ENCODE data around the gene GRM3.

Gene GRM3

GRCh38 chr7:86784765-86785164, 141.1 kb downstream of the GRM3 start:
- DNase-seq (ENCODE audit: low read depth in 1 of 2, low spot score in 1 of 2), result no peak

GRCh38 chr7:86785641-86786040, 141.9 kb downstream of the GRM3 start:
- no peak for DNase-seq (ENCODE audit: low read depth in 1 of 2, low spot score in 1 of 2)

- no peak for DNase-seq (ENCODE audit: low read depth in 1 of 2, low spot score in 1 of 2)
These were observed 142.7 kb downstream of the GRM3 start for GRCh38 chr7:86786376-86786775.

- no peak for DNase-seq (ENCODE audit: low read depth in 1 of 2, low spot score in 1 of 2)
These were observed 145.2 kb downstream of the GRM3 start for GRCh38 chr7:86788948-86789347.

- no peak for DNase-seq (ENCODE audit: low read depth in 1 of 2, low spot score in 1 of 2)
These were observed 146.7 kb downstream of the GRM3 start for GRCh38 chr7:86790383-86790782.

GRCh38 chr7:86792260-86792659, 148.6 kb downstream of the GRM3 start:
- DNase-seq (ENCODE audit: low read depth in 1 of 2, low spot score in 1 of 2), result no peak

- DNase-seq (ENCODE audit: low read depth in 1 of 2, low spot score in 1 of 2), result no peak
These were observed 149.4 kb downstream of the GRM3 start for GRCh38 chr7:86793136-86793535.

GRCh38 chr7:86814661-86815379, 171.1 kb downstream of the GRM3 start:
- DNase-seq (ENCODE audit: low read depth in 1 of 2, low spot score in 1 of 2), result no peak

- no peak for DNase-seq (ENCODE audit: low read depth in 1 of 2, low spot score in 1 of 2)
These were observed 171.8 kb downstream of the GRM3 start for GRCh38 chr7:86815556-86815955.

- DNase-seq (ENCODE audit: low read depth in 1 of 2, low spot score in 1 of 2), result no peak
These were observed 175.2 kb downstream of the GRM3 start for GRCh38 chr7:86818903-86819302.

- no peak for DNase-seq (ENCODE audit: low read depth in 1 of 2, low spot score in 1 of 2)
These were observed 180.1 kb downstream of the GRM3 start for GRCh38 chr7:86823769-86824168.

GRCh38 chr7:86825264-86825663, 181.6 kb downstream of the GRM3 start:
- no peak for DNase-seq (ENCODE audit: low read depth in 1 of 2, low spot score in 1 of 2)

GRCh38 chr7:86826948-86827347, 183.2 kb downstream of the GRM3 start:
- no peak for DNase-seq (ENCODE audit: low read depth in 1 of 2, low spot score in 1 of 2)

- no peak for DNase-seq (ENCODE audit: low read depth in 1 of 2, low spot score in 1 of 2)
These were observed 189.7 kb downstream of the GRM3 start for GRCh38 chr7:86833360-86833759.

GRCh38 chr7:86837235-86837634, 193.5 kb downstream of the GRM3 start:
- DNase-seq (ENCODE audit: low read depth in 1 of 2, low spot score in 1 of 2), result no peak

- DNase-seq (ENCODE audit: low read depth in 1 of 2, low spot score in 1 of 2), result no peak
These were observed 200.9 kb downstream of the GRM3 start for GRCh38 chr7:86844608-86845007.

- DNase-seq (ENCODE audit: low read depth in 1 of 2, low spot score in 1 of 2), result no peak
These were observed 202.9 kb downstream of the GRM3 start for GRCh38 chr7:86846494-86847190.

- no peak for DNase-seq (ENCODE audit: low read depth in 1 of 2, low spot score in 1 of 2)
These were observed 204.5 kb downstream of the GRM3 start for GRCh38 chr7:86848226-86848625.

GRCh38 chr7:86851566-86851965, 207.9 kb downstream of the GRM3 start:
- DNase-seq (ENCODE audit: low read depth in 1 of 2, low spot score in 1 of 2), result no peak

- DNase-seq (ENCODE audit: low read depth in 1 of 2, low spot score in 1 of 2), result no peak
These were observed 219.7 kb downstream of the GRM3 start for GRCh38 chr7:86863452-86863851.

- DNase-seq (ENCODE audit: low read depth in 1 of 2, low spot score in 1 of 2), result no peak
These were observed 223.6 kb downstream of the GRM3 start for GRCh38 chr7:86867163-86867762.

GRCh38 chr7:86876146-86876545, 232.4 kb downstream of the GRM3 start:
- no peak for DNase-seq (ENCODE audit: low read depth in 1 of 2, low spot score in 1 of 2)

Measured in activated T-helper 1 cell treated with anti-CD3 and anti-CD28 coated beads, Interleukin-2, amount 50 U/mL, for 16 hours (primary cell).